Activated T-cell treated with anti-CD3 and anti-CD28 coated beads for 24 hours (primary cell): ENCODE data around the gene TXNL1.

Experiments used
- DNase-seq: peaks from one replicate; pipeline ENCODE4 v3.0.0-alpha.2; 2020; ENCODE audit warnings: low read depth

TXNL1 gene

GRCh38 chr18:56569416-56569815 is 69.0 kb downstream of the TXNL1 start:
- DNase-seq, result no peak

- DNase-seq, result no peak
These were observed 69.4 kb downstream of the TXNL1 start for GRCh38 chr18:56568986-56569385.

- DNase-seq, result no peak
These were observed 72.6 kb downstream of the TXNL1 start for GRCh38 chr18:56565551-56566345.

- no peak for DNase-seq
These were observed 73.3 kb downstream of the TXNL1 start for GRCh38 chr18:56565046-56565445.

- DNase-seq, result no peak
These were observed 74.8 kb downstream of the TXNL1 start for GRCh38 chr18:56563568-56563967.

- DNase-seq, result no peak
These were observed 75.9 kb downstream of the TXNL1 start for GRCh38 chr18:56562479-56562878.

- DNase-seq, result no peak
These were observed 77.4 kb downstream of the TXNL1 start for GRCh38 chr18:56560992-56561391.

GRCh38 chr18:56559044-56559443 is 79.3 kb downstream of the TXNL1 start:
- no peak for DNase-seq

- DNase-seq, result no peak
These were observed 81.5 kb downstream of the TXNL1 start for GRCh38 chr18:56556907-56557306.

GRCh38 chr18:56550121-56550520 is 88.3 kb downstream of the TXNL1 start:
- DNase-seq, result no peak
